Measurements from ENCODE around the gene MYO3B.
"Not testable (repeated sequence)": the region's sequence is repeated elsewhere in the genome, so short reads cannot be mapped to it uniquely, and the experiment has no call there.

Gene MYO3B

GRCh38 chr2:170276925-170277629, 99.1 kb downstream of the MYO3B start:
- Histone ChIP-seq H3K27ac (ENCODE audit: low read length) (no peak overlapping the region), H3K4me3 (ENCODE audit: low read depth in 1 of 2, low read length in 2 of 2) (no peak overlapping the region), H3K36me3 (ENCODE audit: insufficient read depth, low read length) (no peaks in the 10 kb centered on the region), H3K4me1 (ENCODE audit: insufficient read depth, low read length) (no peaks in the 10 kb centered on the region), H2AFZ (ENCODE audit: low read depth, low read length) (no peak overlapping the region), H3K27me3 (ENCODE audit: insufficient read depth, low read length, poor library complexity) (peaks cover 22% of the 10 kb centered on the region), H3K9ac (ENCODE audit: low read depth, low read length) (no peak overlapping the region), H3K4me2 (ENCODE audit: insufficient read depth, low read length) (no peak overlapping the region), H4K20me1 (ENCODE audit: insufficient read depth, low read length) (no peaks in the 10 kb centered on the region), H3K79me2 (ENCODE audit: insufficient read depth, low read length) (no peaks in the 10 kb centered on the region), H3K9me3 (ENCODE audit: insufficient read depth, low read length, severe bottlenecking) (no peaks in the 10 kb centered on the region)
- TF ChIP-seq EZH2 (IDR thresholded peaks at IDR 0.05; ENCODE audit: borderline replicate concordance, low read depth, low read length, severe bottlenecking): no peak
- no peak for TF ChIP-seq CTCF (IDR thresholded peaks at IDR 0.05; ENCODE audit: borderline replicate concordance, extremely low read depth, low read length, poor library complexity, severe bottlenecking)
- ATAC-seq (ENCODE audit: insufficient read depth, low read depth): no peak
- DNase-seq: no peak

GRCh38 chr2:170277951-170278350, 100.0 kb downstream of the MYO3B start:
- no peak overlapping the region for H3K9ac ChIP-seq (ENCODE audit: low read depth, low read length)
- no peaks in the 10 kb centered on the region for H3K79me2 ChIP-seq (ENCODE audit: insufficient read depth, low read length)
- no peak overlapping the region for H3K4me3 ChIP-seq (ENCODE audit: low read depth in 1 of 2, low read length in 2 of 2)
- H3K27me3 ChIP-seq (ENCODE audit: insufficient read depth, low read length, poor library complexity): peaks cover 26% of the 10 kb centered on the region
- no peak overlapping the region for H2AFZ ChIP-seq (ENCODE audit: low read depth, low read length)
- no peaks in the 10 kb centered on the region for H4K20me1 ChIP-seq (ENCODE audit: insufficient read depth, low read length)
- no peaks in the 10 kb centered on the region for H3K9me3 ChIP-seq (ENCODE audit: insufficient read depth, low read length, severe bottlenecking)
- ATAC-seq (ENCODE audit: insufficient read depth, low read depth) (no peak), DNase-seq (no peak)
- H3K27ac ChIP-seq (ENCODE audit: low read length): no peak overlapping the region
- no peak overlapping the region for H3K4me2 ChIP-seq (ENCODE audit: insufficient read depth, low read length)
- no peak for TF ChIP-seq CTCF (IDR thresholded peaks at IDR 0.05; ENCODE audit: borderline replicate concordance, extremely low read depth, low read length, poor library complexity, severe bottlenecking)
- no peak for TF ChIP-seq EZH2 (IDR thresholded peaks at IDR 0.05; ENCODE audit: borderline replicate concordance, low read depth, low read length, severe bottlenecking)
- H3K36me3 ChIP-seq (ENCODE audit: insufficient read depth, low read length): no peaks in the 10 kb centered on the region
- no peaks in the 10 kb centered on the region for H3K4me1 ChIP-seq (ENCODE audit: insufficient read depth, low read length)

DNA sequence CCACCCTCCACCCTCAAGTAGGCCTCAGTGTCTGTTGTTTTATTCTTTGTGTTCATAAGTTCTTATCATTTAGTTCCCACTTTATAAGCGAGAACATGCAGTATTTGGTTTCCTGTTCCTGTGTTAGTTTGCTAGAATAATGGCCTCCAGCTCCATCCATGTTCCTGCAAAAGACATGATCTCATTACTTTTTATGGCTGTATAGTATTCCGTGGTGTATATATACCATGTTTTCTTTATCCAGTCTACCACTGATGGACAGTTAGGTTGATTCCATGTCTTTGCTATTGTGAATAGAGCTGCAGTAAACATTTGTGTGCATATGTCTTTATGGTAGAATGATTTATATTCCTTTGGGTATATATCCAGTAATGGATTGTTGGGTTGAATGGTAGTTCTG, 101.7 kb downstream of the MYO3B start:
- H3K79me2 ChIP-seq (ENCODE audit: insufficient read depth, low read length); DNase-seq; H3K4me3 ChIP-seq (ENCODE audit: low read depth in 1 of 2, low read length in 2 of 2); H4K20me1 ChIP-seq (ENCODE audit: insufficient read depth, low read length); ATAC-seq (ENCODE audit: insufficient read depth, low read depth); H3K27ac ChIP-seq (ENCODE audit: low read length); H2AFZ ChIP-seq (ENCODE audit: low read depth, low read length); H3K9ac ChIP-seq (ENCODE audit: low read depth, low read length); H3K4me2 ChIP-seq (ENCODE audit: insufficient read depth, low read length); H3K9me3 ChIP-seq (ENCODE audit: insufficient read depth, low read length, severe bottlenecking); H3K36me3 ChIP-seq (ENCODE audit: insufficient read depth, low read length); H3K4me1 ChIP-seq (ENCODE audit: insufficient read depth, low read length): not testable (repeated sequence)
- H3K27me3 ChIP-seq (ENCODE audit: insufficient read depth, low read length, poor library complexity): peaks cover 28% of the 10 kb centered on the region

DNA sequence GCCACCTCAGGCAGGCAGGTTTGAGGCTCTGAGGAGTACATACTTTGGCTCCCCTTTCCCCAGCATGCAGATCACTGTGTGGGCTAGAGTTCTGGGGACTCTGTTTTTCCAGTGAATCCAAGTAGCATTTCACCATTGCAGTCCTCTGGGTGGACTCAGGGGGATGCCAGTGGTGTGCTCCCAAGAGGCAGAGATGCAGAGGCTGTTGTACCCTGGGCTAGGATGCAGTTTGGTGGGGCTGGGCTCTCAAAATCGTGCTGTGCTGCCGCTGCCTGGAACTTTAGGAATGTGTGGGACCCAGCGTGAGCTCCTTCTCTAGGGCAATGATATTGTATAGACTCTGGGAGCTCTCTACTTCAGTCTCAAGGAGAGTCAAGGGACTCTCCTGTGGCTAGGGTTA, 104.9 kb downstream of the MYO3B start:
- Histone ChIP-seq H3K27me3 (ENCODE audit: insufficient read depth, low read length, poor library complexity) (peaks cover 16% of the 10 kb centered on the region), H3K4me2 (ENCODE audit: insufficient read depth, low read length) (no peak overlapping the region), H2AFZ (ENCODE audit: low read depth, low read length) (no peak overlapping the region), H3K9me3 (ENCODE audit: insufficient read depth, low read length, severe bottlenecking) (no peaks in the 10 kb centered on the region), H3K36me3 (ENCODE audit: insufficient read depth, low read length) (no peaks in the 10 kb centered on the region), H4K20me1 (ENCODE audit: insufficient read depth, low read length) (no peaks in the 10 kb centered on the region), H3K79me2 (ENCODE audit: insufficient read depth, low read length) (no peaks in the 10 kb centered on the region), H3K9ac (ENCODE audit: low read depth, low read length) (no peak overlapping the region), H3K4me3 (ENCODE audit: low read depth in 1 of 2, low read length in 2 of 2) (no peak overlapping the region), H3K27ac (ENCODE audit: low read length) (no peak overlapping the region), H3K4me1 (ENCODE audit: insufficient read depth, low read length) (no peaks in the 10 kb centered on the region)
- ATAC-seq (ENCODE audit: insufficient read depth, low read depth) (no peak), DNase-seq (no peak)
- TF ChIP-seq CTCF (IDR thresholded peaks at IDR 0.05; ENCODE audit: borderline replicate concordance, extremely low read depth, low read length, poor library complexity, severe bottlenecking) (no peak), EZH2 (IDR thresholded peaks at IDR 0.05; ENCODE audit: borderline replicate concordance, low read depth, low read length, severe bottlenecking) (no peak)

Measured in DND-41 (cell line).